PFSK-1 (cell line): ENCODE measurements around the gene GREM2.

Experiments used
- FOXP2 ChIP-seq: optimal IDR thresholded peaks from 2 replicates; pipeline ENCODE3; 2011; ENCODE audit warnings: borderline replicate concordance, control low read depth, inconsistent platforms; ENCODE audit not compliant: insufficient read depth; ENCODE audit errors: extremely low read length, extremely low read depth
- POLR2AphosphoS5 ChIP-seq: IDR thresholded peaks from 2 replicates; pipeline ENCODE4 v1.6.1; 2012; ENCODE audit warnings: low read depth, mild to moderate bottlenecking, control low read depth, low read length, moderate library complexity
- SIN3A ChIP-seq: IDR thresholded peaks from 2 replicates; pipeline ENCODE4 v1.6.1; 2012; ENCODE audit warnings: mild to moderate bottlenecking, low read length, moderate library complexity, borderline replicate concordance; ENCODE audit not compliant: insufficient read depth
- TAF1 ChIP-seq: IDR thresholded peaks from 2 replicates; pipeline ENCODE4 v1.6.1; 2012; ENCODE audit warnings: low read length, control low read depth, borderline replicate concordance; ENCODE audit not compliant: insufficient read depth
- TF ChIP-seq, protein P1 (sequence below), 2 experiments: IDR thresholded peaks; 2 replicates each; pipeline versions ENCODE4 v1.6.1 to v1.8.0; 2011 to 2012; ENCODE audit warnings: low read depth in 2 of 2, low read length in 2 of 2, control low read depth in 1 of 2, inconsistent platforms in 1 of 2, mild to moderate bottlenecking in 1 of 2, moderate library complexity in 1 of 2; ENCODE audit not compliant: insufficient read depth in 1 of 2

GREM2 gene

DNA sequence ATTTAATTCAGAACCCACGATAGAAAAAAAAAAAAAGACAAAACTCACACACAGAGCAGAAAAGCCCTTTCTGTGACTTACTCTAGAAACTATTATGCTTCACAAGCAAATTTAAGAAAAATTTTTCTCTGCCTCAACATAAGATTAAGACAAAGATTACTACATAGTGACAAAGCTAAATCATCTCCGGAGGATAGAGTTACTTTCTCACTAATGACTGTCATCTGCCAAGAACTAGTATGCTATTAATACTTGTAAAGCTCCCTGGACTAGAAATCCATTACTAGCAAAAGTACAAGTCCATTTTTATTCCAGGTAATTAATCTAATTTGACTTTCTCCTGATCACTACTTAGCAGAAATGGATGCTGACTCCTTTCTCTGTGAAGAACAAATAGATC lies 25.9 kb downstream of the GREM2 start:
- TF ChIP-seq, protein P1, sequence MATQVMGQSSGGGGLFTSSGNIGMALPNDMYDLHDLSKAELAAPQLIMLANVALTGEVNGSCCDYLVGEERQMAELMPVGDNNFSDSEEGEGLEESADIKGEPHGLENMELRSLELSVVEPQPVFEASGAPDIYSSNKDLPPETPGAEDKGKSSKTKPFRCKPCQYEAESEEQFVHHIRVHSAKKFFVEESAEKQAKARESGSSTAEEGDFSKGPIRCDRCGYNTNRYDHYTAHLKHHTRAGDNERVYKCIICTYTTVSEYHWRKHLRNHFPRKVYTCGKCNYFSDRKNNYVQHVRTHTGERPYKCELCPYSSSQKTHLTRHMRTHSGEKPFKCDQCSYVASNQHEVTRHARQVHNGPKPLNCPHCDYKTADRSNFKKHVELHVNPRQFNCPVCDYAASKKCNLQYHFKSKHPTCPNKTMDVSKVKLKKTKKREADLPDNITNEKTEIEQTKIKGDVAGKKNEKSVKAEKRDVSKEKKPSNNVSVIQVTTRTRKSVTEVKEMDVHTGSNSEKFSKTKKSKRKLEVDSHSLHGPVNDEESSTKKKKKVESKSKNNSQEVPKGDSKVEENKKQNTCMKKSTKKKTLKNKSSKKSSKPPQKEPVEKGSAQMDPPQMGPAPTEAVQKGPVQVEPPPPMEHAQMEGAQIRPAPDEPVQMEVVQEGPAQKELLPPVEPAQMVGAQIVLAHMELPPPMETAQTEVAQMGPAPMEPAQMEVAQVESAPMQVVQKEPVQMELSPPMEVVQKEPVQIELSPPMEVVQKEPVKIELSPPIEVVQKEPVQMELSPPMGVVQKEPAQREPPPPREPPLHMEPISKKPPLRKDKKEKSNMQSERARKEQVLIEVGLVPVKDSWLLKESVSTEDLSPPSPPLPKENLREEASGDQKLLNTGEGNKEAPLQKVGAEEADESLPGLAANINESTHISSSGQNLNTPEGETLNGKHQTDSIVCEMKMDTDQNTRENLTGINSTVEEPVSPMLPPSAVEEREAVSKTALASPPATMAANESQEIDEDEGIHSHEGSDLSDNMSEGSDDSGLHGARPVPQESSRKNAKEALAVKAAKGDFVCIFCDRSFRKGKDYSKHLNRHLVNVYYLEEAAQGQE (IDR thresholded peaks at IDR 0.05; ENCODE audit: insufficient read depth in 1 of 2, low read depth in 2 of 2, low read length in 2 of 2): no peak
- TF ChIP-seq SIN3A: no peak
- TF ChIP-seq TAF1: no peak
- TF ChIP-seq POLR2AphosphoS5: no peak
- no peak for TF ChIP-seq FOXP2

- TF ChIP-seq SIN3A (no peak), POLR2AphosphoS5 (no peak), FOXP2 (no peak), TAF1 (no peak)
- TF ChIP-seq, protein P1 (IDR thresholded peaks at IDR 0.05; ENCODE audit: insufficient read depth in 1 of 2, low read depth in 2 of 2, low read length in 2 of 2): no peak
Observed at GRCh38 chr1:240582953-240583352, 29.0 kb downstream of the GREM2 start.

- no peak for TF ChIP-seq FOXP2
Observed at GRCh38 chr1:240579511-240579910, 32.4 kb downstream of the GREM2 start.

DNA sequence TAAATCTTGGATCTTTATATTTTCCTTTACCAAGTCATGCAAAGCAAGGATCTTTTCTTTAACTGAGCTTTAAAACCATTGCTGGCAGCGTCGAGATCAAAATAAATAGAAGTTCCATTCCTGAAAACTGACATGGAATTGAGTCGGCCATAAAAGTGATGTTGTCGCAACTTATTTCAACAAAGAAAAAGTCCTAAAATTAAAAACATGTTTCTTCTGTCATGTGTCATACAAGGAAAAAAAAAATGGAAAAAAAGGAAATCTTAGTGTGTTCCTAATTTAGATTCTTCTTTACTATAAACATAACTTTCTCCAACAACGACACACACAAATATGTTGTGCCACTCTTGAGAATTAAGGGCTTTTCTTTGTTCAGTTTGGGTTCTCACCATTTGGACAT lies 34.9 kb downstream of the GREM2 start:
- no peak for TF ChIP-seq POLR2AphosphoS5
- no peak for TF ChIP-seq TAF1
- TF ChIP-seq SIN3A: no peak
- no peak for TF ChIP-seq FOXP2
- TF ChIP-seq, protein P1 (IDR thresholded peaks at IDR 0.05; ENCODE audit: insufficient read depth in 1 of 2, low read depth in 2 of 2, low read length in 2 of 2): no peak

DNA sequence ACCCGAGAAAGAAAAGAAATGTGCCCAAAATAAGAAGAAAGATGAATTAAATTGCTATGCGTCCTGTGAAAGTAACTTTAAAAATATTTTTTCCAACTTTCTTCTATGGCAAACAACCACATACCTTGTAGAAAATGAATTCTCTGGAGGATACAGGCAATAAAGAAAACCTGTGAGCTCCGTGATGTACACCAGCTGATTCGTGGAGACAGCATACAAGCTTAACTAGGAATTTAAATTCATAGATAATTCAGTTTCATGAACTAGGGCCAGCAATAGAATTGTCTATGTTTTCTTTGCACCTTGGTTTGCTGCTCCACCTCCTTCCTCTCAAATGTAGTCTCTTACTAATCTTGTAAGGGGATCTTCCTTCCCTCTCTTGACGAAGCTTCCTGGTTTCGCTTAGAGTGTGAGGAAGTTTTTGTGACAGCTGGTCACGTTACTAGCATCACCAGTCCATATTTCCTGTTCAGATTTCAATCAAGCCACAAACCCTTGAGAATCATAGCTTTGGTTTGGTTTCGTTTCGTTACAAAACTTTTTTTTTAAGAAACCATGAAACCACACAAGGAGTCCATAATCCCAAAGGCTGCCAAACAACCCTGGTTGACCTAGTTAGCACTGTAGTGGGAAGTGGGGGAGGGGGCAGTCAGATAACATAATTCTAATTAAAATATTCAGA lies 35.8 kb downstream of the GREM2 start:
- TF ChIP-seq SIN3A (no peak), FOXP2 (no peak), TAF1 (no peak), POLR2AphosphoS5 (no peak)
- TF ChIP-seq, protein P1 (IDR thresholded peaks at IDR 0.05; ENCODE audit: insufficient read depth in 1 of 2, low read depth in 2 of 2, low read length in 2 of 2): no peak
